Measurements from ENCODE around the gene AP1G1. TPM values are rescaled to one million over a fixed set of nuclear protein-coding genes. Genes with fewer than 3 reads are reported as not detected.
"Not testable (repeated sequence)": the region's sequence is repeated elsewhere in the genome, so short reads cannot be mapped to it uniquely, and the experiment has no call there.

AP1G1 gene
- total RNA-seq, 2 donors from 2014 or later, result 62.7 to 68.5 TPM

DNA sequence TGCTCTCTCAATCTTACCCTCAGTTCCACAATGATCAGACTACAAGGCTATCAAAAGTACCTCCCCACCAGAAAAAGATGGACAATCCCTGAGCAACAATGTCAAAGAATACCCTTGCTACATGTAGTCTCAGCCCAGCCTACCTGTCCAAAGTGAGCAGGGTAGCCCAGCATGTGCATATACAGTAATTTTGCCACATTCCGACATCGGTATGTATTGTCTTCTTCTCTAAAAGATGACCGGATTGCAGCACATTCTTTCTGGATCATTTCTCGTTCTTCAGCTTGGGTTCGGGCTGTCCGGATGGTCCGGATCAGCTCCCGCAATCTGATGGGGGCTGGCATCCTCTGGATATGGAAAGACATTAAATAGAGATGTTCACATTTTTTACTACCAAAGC is 19.5 kb downstream of the AP1G1 start:
- Mint-ChIP-seq H3K4me3 (no peak overlapping the region), H3K27ac (no peak overlapping the region), H3K27me3 (ENCODE audit: insufficient read depth) (no peaks in the 10 kb centered on the region), H3K4me1 (no peaks in the 10 kb centered on the region), H3K36me3 (ENCODE audit: low read depth) (peaks cover 35% of the 10 kb centered on the region), H3K9me3 (no peaks in the 10 kb centered on the region)
- H3K9me3 ChIP-seq (ENCODE audit: control insufficient read depth, low read length), result no peaks in the 10 kb centered on the region
- H3K27me3 ChIP-seq (ENCODE audit: control insufficient read depth, insufficient read depth, low read length, poor library complexity, severe bottlenecking), result no peaks in the 10 kb centered on the region
- no peak overlapping the region for H3K9ac ChIP-seq (ENCODE audit: extremely low read depth, low read length, poor library complexity, severe bottlenecking)
- H3K4me3 ChIP-seq (ENCODE audit: low read length), result no peak overlapping the region
- 95 to 97% methylated on average over 3 to 8 of the region's 8 CpGs for WGBS, 2 experiments (ENCODE audit: insufficient coverage in 1 of 2, insufficient read length in 1 of 2)
- DNase-seq, result no peak
- H3K36me3 ChIP-seq (ENCODE audit: control insufficient read depth, insufficient read depth, low read length), result peaks cover 45% of the 10 kb centered on the region
- no peaks in the 10 kb centered on the region for H3K4me1 ChIP-seq (ENCODE audit: control insufficient read depth, insufficient read depth, low read length)
- H3K27ac ChIP-seq (ENCODE audit: low read depth, low read length), result no peak overlapping the region
- TF ChIP-seq CTCF (conservative IDR thresholded peaks at IDR 0.05), result no peak

GRCh38 chr16:71788578-71788977 is 20.1 kb downstream of the AP1G1 start:
- no peaks in the 10 kb centered on the region for H3K27me3 Mint-ChIP-seq (ENCODE audit: insufficient read depth)
- peaks cover 35% of the 10 kb centered on the region for H3K36me3 Mint-ChIP-seq (ENCODE audit: low read depth)
- H3K4me3 Mint-ChIP-seq, result no peak overlapping the region
- no peak overlapping the region for H3K27ac ChIP-seq (ENCODE audit: low read depth, low read length)
- no peaks in the 10 kb centered on the region for H3K4me1 ChIP-seq (ENCODE audit: control insufficient read depth, insufficient read depth, low read length)
- DNase-seq, result no peak
- H3K4me1 Mint-ChIP-seq, result no peaks in the 10 kb centered on the region
- H3K9me3 ChIP-seq (ENCODE audit: control insufficient read depth, low read length), result no peaks in the 10 kb centered on the region
- H3K9ac ChIP-seq (ENCODE audit: extremely low read depth, low read length, poor library complexity, severe bottlenecking), result no peak overlapping the region
- H3K27ac Mint-ChIP-seq, result no peak overlapping the region
- H3K4me3 ChIP-seq (ENCODE audit: low read length), result no peak overlapping the region
- TF ChIP-seq CTCF (conservative IDR thresholded peaks at IDR 0.05), result no peak
- H3K36me3 ChIP-seq (ENCODE audit: control insufficient read depth, insufficient read depth, low read length), result peaks cover 46% of the 10 kb centered on the region
- H3K9me3 Mint-ChIP-seq, result no peaks in the 10 kb centered on the region
- 98 to 100% methylated on average over 1 to 2 of the region's 2 CpGs for WGBS, 2 experiments (ENCODE audit: insufficient coverage in 1 of 2, insufficient read length in 1 of 2)
- H3K27me3 ChIP-seq (ENCODE audit: control insufficient read depth, insufficient read depth, low read length, poor library complexity, severe bottlenecking), result no peaks in the 10 kb centered on the region

DNA sequence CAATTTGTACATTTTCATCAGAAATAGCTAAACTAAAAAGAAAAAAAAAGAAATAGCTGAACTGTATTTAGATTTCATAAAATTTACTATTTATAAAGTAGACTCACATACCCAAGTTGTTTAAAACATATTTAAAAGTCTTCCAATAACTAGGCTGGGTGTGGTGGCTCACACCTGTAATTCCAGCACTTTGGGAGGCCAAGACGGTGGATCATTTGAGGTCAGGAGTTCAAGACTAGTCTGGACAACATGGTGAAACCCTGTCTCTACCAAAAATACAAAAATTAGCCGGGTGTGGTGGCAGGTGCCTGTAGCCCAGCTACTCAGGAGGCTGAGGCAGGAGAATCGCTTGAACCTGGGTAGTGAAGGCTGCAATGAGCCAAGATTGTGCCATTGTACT is 23.5 kb downstream of the AP1G1 start:
- H3K4me1 Mint-ChIP-seq; DNase-seq; H3K9me3 ChIP-seq (ENCODE audit: control insufficient read depth, low read length); H3K27ac ChIP-seq (ENCODE audit: low read depth, low read length); H3K4me3 ChIP-seq (ENCODE audit: low read length); H3K27ac Mint-ChIP-seq; H3K27me3 ChIP-seq (ENCODE audit: control insufficient read depth, insufficient read depth, low read length, poor library complexity, severe bottlenecking); H3K4me3 Mint-ChIP-seq; H3K4me1 ChIP-seq (ENCODE audit: control insufficient read depth, insufficient read depth, low read length); H3K27me3 Mint-ChIP-seq (ENCODE audit: insufficient read depth); H3K9ac ChIP-seq (ENCODE audit: extremely low read depth, low read length, poor library complexity, severe bottlenecking); H3K9me3 Mint-ChIP-seq: not testable (repeated sequence)
- WGBS, 2 experiments (ENCODE audit: insufficient coverage in 1 of 2, insufficient read length in 1 of 2), result 90 to 92% methylated on average over 3 of the region's 3 CpGs
- H3K36me3 ChIP-seq (ENCODE audit: control insufficient read depth, insufficient read depth, low read length), result peaks cover 63% of the 10 kb centered on the region
- H3K36me3 Mint-ChIP-seq (ENCODE audit: low read depth), result peaks cover 33% of the 10 kb centered on the region

GRCh38 chr16:71784093-71784492 is 24.5 kb downstream of the AP1G1 start:
- TF ChIP-seq CTCF (conservative IDR thresholded peaks at IDR 0.05), result no peak
- Histone ChIP-seq H3K27ac (ENCODE audit: low read depth, low read length) (no peak overlapping the region), H3K36me3 (ENCODE audit: control insufficient read depth, insufficient read depth, low read length) (peaks cover 60% of the 10 kb centered on the region), H3K9me3 (ENCODE audit: control insufficient read depth, low read length) (no peaks in the 10 kb centered on the region), H3K4me3 (ENCODE audit: low read length) (no peak overlapping the region), H3K27me3 (ENCODE audit: control insufficient read depth, insufficient read depth, low read length, poor library complexity, severe bottlenecking) (no peaks in the 10 kb centered on the region), H3K9ac (ENCODE audit: extremely low read depth, low read length, poor library complexity, severe bottlenecking) (no peak overlapping the region), H3K4me1 (ENCODE audit: control insufficient read depth, insufficient read depth, low read length) (no peaks in the 10 kb centered on the region)
- WGBS, 2 experiments (ENCODE audit: insufficient coverage in 1 of 2, insufficient read length in 1 of 2), result 92% methylated on average over 1 of the region's 2 CpGs; no CpG with 5 or more reads in 1 of the 2 experiments
- Mint-ChIP-seq H3K27me3 (ENCODE audit: insufficient read depth) (no peaks in the 10 kb centered on the region), H3K4me1 (no peaks in the 10 kb centered on the region), H3K9me3 (no peaks in the 10 kb centered on the region), H3K36me3 (ENCODE audit: low read depth) (peaks cover 29% of the 10 kb centered on the region), H3K4me3 (no peak overlapping the region), H3K27ac (no peak overlapping the region)
- no peak for DNase-seq
